HG03378 (cell line): Measurements from ENCODE around the gene RPH3AL.
"Not testable (repeated sequence)": the region's sequence is repeated elsewhere in the genome, so short reads cannot be mapped to it uniquely, and the experiment has no call there.

Experiments
- ATAC-seq: cut with Tn5 transposase; IDR thresholded peaks from one replicate; pipeline ENCODE4 v1.9.1; 2021; ENCODE audit warnings: mild to moderate bottlenecking, moderate library complexity; ENCODE audit not compliant: unreplicated experiment

RPH3AL gene

DNA sequence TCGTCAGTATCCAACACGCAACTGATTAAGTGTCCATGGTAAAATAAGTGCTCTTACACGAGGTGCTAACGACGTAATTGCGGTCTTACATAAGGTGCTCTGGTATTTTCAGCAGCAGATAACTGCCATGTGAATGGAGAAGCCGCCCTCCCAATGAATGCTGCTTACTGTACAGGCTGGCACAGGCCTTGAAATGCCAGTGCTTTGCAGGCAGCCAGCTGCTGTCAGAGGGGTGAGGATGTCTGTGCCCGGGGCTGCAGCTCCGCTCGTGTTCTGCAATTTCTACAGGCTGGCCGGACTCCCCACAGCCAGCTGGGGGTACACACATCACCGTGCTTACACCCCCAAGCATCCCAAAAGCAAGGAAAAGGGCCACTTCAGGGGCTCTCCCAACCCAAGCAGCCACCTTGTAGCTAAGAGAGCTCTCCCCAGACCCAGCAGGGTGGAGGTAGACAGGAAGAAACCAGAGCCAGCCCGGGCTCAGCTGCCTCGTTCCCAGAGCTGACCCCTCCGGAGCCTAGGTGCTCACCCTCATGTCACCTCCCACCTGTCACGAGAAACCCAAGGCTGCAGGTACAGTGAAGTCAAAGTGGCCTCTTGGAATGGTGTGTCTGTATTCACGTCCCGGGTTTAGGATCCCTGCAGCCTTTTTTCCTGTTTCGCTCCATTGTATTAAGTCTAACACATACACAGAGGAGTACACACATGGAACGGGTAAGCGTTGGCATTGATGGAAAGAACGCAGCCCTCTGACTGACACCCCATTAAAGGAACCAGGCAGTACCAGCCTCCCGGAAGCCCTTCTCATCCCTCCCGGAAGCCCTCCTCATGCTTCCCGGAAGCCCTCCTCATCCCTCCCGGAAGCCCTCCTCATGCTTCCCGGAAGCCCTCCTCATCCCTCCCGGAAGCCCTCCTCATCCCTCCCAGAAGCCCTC is 27.2 kb upstream of the RPH3AL start:
- no peak for ATAC-seq

DNA sequence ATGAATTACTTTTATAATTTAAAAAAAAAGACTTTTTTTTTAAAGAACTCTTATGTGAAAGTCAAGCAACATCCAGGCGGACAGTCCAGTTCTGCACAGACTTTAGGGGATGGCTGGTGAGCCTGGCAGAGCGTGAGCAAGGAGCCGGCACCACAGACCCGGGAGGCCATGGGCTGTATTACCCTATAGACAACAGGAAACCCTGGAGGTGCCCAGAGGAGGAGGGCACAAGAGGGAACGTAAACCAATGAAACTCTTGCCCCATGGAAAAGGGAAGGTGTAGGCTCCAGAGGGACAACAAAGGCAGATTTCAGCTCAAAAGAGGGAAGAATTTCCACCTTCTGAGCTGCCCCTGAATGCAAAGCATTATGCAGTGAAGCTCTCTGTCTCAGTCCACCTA is 25.5 kb upstream of the RPH3AL start:
- no peak for ATAC-seq

DNA sequence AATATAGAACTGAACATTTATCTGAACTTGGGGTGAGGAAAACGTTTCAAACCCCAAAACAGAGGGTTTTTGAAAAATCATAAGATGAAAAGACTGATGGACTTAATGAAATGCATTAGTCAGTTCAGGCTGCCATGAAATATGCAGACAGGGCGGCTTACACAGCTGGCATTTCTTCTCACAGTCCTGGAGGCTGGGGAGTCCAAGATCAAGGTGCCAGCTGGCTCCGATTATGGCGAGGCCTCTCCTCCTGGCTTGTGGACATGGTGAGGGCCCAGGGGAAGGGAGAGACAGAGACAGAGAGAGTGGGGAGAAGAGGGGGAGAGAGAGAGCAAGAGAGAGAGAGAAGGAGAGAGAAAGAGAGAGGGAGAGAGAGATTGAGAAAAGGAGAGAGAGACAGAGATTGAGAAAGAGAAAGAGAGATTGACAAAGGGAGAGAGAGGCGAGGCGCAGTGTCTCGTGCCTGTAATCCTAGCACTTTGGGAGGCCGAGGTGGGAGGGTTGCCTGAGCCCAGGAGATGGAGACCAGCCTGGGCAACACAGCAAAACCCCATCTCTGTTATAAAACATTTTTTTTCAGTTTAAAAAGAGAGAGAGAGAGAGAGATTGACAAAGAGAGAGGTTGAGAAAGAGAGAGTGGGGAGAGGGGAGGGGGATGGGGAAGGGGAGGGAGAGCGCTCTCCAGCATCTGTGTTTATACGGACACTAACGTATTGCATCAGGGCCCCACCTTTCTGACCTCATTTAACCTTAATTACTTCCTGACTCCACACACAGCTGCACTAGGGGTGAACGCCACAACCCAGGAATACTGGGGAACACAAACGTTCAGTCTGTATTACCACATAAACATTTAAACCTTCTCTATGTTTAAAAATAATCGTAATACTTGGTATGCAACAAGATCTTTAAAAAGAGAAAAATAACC is 24.6 kb upstream of the RPH3AL start:
- ATAC-seq = no peak

DNA sequence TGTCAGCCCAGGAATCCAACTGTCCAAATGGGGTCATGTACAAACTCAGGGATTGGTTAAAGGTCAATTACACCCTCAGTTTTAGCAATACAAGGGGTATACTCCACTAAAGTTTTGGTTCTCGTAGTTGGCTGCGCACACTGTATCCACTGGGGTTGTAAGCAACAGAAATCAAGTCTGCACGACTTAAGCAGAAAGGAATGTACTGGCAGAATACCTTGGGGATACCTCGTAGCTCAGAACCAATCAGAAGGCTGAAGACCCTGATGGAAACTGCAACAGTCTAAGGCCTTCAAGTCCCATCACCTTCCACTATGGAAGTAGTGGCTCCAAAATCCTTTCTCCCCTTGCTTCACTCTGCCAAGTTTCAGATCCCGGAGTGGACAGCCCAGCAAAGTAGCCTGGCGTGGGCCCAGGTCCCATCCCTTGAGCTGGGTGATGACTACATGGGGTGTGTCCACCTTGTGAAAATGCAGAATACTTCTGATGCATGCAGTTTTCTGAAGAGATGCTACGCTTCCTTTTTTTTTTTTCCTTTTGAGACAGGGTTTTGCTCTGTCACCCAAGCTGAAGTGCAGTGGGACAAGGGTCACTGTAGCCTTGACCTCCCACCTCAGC is 21.1 kb upstream of the RPH3AL start:
- ATAC-seq = no peak

DNA sequence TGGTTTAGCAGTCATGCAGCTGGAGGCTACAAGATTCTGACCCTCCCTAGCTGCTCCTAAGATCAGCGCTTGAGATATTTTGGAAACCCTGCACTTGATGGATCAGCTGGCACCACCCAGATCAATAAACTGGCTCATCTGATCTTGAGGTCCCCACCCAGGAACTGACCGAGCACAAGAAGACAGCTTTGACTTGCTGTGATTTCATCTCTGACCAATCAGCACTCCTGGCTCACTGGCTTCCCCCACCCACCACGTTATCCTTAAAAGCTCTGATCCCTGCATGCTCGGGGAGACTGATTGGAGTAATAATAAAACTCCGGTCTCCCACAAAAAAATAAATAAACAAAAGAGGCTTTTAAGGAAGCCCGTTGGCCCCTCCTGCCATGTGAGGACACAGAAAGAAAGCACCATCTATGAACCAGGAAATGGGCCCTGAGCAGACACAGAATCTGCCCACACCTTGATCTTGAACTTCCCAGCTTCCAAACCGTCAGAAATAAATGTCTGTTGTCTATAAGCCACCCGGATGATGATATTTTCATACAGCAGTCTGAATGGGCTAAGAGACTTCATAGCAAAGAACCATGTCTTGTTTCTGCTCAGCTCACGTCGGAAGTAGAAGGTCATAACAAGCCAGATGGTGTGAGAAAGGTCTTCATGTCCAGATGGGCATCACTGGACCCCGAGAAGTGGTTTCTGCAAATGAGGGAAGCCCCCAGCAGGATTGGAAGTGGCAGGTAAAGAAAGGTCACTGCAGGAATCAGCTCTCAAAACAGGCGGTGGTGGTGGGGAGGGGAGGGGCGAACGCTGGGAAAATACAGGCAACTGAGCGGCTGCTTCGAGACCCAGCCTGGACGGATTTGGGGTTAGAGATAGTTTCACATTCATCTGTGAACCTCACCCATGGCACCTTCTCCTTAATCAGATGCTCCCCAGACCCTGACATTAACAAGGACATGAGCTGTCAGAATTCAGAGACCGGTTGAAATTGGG is 19.8 kb upstream of the RPH3AL start:
- no peak for ATAC-seq

DNA sequence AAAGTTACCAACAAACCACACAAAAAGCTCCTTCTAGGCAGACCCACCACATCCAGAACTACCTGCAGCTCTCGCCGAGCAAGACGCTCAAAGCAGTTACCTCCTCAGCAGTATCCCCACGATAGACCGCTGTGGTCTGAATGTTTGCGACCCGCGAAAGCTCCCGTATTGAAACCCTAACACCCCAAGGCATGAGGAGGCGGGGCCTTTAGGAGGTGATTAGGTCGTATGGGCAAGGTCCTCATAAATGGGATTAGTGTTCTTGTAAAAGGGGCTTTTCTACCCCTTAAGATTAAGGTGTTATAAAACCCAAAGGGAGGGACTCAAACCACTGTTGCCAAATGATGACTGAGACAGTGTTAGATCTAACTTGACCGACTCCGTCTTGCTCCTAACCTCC is 19.0 kb upstream of the RPH3AL start:
- no peak for ATAC-seq

DNA sequence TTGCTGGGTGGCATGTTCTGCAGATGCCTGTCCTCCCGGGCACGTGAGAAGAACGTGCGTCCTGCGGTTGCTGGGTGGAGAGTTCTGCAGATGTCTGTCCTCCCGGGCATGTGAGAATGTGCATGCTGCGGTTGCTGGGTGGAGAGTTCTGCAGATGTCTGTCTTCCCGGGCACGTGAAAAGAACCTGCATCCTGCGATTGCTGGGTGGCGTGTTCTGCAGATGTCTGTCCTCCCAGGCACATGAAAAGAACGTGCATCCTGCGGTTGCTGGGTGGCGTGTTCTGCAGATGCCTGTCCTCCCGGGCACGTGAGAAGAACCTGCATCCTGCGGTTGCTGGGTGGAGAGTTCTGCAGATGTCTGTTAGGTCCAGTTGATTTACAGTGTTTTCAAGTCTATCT is 15.0 kb upstream of the RPH3AL start:
- ATAC-seq = not testable (repeated sequence)

DNA sequence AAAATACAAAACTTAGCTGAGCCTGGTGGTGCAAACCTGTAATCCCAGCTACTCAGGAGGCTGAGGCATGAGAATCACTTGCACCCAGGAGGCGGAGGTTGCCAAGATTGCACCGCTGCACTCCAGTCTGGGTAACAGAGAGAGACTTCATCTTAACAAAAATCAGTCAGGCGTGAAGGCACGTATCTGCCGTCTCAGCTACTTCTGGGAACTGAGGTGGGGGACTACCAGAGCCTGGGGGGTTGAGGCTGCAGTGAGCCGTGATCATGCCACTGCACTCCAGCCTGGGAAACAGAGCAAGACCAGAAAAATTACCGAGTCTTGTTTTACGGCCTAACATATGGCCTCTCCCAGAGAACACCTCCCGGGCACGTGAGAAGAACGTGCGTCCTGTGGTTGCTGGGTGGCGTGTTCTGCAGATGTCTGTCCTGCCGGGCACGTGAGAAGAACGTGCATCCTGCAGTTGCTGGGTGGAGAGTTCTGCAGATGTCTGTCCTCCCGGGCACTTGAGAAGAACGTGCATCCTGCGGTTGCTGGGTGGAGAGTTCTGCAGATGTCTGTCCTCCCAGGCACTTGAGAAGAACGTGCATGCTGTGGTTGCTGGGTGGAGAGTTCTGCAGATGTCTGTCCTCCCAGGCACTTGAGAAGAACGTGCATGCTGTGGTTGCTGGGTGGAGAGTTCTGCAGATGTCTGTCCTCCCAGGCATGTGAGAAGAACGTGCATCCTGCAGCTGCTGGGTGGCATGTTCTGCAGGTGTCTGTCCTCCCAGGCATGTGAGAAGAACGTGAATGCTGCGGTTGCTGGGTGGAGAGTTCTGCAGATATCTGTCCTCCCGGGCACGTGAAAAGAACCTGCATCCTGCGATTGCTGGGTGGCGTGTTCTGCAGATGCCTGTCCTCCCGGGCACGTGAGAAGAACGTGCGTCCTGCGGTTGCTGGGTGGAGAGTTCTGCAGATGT is 14.3 kb upstream of the RPH3AL start:
- ATAC-seq = not testable (repeated sequence)

DNA sequence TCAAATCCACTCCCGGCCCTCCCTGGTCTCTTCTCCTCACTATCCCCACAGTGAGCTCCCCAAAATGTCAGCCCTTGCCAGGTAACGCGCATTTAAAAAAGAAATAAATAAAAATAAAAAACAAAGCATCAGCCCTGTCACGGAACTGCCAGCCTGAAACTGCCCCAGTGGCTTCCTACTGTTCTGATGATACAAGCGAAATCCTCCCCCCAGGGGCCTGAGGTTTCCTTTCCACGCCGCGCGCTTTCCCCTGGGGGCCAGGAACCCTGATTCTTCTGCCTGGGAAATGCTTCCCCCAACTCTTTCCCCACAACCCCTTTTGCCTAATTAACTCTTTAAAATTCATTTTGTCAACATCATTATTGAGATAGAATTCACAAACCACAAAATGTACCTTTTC is 12.2 kb upstream of the RPH3AL start:
- no peak for ATAC-seq

DNA sequence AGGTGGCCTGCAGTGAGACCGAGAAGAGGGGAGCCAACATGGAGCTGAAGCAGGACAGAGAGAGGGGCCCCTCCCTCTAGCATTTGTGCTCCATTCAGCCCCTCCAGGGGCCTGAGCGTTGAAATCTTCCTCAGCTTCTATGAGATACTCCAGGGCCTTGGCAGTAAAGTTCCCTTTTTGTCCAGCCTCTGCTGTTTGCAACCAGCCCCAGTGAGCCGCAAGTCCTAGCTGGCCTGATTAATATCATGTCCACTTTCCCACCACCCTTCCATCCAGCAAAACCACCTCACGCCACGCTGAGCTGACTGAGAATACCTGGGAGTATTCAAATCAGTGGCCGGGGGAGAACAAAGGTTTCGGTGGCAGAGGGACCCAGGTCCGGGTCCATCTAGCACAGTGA is 11.7 kb upstream of the RPH3AL start:
- ATAC-seq = no peak

DNA sequence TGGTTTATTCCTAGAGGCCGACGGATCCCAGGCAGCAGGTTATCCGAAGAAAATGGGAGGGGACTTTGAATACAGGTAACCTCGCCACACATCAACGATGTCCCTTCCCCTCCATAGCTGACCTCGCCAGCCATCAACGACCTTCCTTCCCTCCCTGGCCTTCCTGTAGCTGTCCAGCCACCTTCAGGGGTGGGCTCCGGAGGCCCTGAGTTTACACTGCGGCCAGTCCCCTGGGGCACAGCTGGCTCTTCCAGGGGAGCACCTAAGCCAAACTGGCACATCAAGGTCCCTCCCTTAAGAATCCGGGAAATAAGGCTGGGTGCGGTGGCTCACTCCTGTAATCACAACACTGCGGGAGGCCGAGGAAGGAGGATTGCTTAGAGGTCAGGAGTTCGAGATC is 10.1 kb upstream of the RPH3AL start:
- ATAC-seq = no peak

DNA sequence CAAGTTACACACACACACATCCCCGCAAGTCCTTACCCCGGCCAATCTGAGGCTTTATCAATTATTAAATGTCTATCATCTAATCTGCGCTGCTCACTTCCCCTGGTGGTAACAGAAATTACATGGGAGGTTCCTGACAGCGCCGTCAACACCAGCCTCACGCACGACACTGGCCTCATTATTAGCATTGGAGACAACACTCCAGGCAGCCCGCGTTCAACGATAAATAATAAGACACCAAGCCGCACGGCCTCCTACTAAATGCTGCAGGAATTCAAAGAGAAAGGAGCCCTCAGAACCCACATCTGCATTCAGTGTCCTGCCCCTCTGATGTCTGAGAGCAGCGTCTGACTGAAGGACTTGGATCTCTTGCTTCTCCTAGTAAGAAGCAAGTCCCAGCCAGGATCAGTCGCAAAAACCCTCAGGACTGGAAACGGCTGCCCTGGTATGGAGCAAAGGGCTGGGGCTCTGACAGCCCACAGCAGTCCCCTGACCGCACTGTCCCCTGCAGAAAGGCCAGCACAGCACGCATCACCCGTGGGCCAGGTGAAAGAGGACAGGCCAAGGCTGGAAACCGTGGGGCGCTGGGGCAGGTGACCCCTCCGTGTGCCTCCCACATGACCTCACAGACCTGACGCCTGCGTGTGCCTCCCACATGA is 7.6 kb upstream of the RPH3AL start:
- ATAC-seq = no peak

DNA sequence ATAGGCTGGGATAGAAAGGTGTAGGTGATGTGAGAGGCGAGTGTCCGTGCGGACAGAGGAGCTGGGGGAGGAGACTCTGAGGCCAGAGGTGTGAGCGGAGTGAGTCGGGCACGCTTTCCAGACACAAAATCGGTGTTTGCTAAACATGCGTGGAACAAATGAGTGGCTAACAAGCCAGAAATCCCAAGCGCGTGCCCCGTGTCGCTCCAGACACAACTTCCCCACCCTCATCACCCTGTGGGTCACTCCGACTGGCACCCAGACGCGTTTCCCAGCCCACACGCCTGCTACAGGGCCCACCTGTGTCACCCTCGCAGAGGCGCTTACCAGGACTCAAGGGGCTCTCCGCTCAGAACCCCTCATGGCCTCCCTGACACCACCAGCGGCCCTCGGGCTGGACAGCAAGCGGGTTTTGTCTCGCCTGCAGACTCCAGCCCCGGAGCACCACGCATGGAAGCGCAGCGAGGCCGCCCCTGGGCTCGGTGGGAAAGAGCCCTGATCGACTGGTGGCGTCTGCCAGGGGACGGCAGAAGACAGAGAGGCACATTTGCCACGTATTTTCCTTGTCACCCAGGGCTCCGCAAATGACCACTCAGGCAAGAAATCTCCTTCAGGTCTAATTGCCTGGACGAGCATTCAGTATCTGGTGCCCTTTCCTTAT is 6.0 kb upstream of the RPH3AL start:
- ATAC-seq = no peak

DNA sequence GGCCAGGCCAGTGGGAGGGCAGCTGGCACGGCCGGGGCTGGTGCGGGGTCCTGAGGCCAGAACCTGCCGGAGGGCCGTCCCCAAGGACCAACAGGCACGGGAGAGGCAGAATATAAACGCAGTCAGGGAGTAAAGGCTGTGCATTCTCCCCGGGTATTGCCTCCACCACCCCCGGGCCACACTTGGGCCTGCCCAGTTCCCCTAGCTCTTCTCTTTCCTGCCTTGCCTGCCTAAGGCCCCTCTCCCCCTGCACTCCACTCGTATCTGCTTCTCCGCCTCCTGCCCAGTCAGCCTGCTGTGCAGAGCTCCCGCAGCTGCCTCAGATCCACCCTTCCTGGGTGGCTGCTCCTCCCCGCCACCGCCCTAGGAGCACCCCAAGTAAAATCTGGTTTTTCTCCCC is 5.0 kb upstream of the RPH3AL start:
- no peak for ATAC-seq

DNA sequence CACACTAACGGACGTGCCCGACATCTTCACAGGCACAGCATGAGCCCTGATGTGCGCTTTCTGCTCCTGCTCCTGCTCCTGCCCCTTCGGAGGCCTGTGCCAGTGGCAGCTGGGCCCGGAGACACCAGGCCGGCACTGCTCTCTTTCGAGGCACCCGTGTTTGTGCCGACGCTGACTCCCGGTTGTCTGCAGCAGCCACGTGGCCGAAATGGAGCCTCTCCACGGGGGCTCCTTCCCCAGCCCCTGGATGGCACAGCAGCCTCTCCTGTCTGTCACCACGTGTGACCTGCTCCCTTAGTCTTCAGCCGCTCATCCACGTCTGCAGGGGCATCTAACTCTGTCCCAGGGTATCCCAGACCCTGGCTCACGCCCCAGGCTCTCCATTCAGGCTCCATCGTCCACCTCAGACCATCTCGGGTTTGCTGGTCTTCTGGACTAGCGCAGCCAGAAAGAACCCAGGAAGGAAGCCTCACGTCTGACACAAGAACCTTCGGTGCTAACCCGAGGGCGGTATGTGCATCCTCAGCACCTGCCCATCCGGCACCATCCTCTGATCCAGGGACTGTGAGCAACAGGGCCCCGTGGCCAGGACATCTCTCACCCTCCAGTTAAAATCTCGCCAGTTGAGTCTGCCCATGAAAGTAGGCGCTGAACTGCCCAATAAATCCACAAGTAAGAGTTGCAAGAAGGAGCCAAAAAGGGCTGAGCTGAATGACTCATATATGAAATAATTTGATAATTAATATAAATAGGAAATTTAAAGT is 4.2 kb upstream of the RPH3AL start:
- ATAC-seq = no peak

DNA sequence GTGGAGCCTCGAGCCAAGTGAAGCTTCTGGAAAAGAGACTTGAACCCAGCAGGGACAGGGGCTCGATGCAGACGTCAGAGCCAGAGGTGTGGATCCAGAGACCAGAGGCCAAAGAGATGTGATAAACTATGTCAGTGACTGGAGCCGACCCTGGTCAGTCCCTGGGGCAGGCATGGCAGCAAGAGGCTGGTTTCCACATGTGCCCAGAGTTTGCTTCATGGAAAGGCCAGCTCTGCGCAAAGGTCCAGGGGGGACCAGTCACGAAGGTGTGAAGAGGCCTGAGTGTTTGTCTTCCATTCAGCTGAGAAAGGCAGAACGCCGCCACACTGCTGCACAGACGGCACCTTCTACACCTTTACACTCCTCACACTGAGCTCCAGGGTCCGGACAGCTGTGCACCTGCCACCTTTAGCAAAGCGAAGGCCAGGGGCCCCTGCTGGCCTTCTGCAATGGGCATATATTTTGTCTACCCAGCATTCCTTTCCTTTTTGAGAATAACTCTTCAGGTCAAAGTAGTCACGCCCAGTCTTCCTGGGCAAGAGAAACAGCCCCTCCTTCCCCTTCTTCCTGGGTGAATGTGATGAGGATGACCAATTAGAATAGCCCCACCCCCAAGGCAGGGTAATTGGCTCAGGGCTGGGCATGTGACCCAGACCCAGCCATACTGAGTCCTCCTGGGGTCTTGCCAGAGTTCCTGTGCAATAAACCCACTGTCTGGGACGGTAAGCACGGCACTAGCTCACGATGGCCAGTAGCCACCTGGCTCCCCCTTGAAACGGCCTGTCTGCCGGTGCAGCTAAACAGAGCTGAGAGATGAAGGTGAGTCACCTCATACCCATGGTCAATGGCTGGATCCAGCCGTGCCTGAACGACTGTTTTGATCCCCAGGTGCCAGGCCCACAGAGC is 2.3 kb upstream of the RPH3AL start:
- no peak for ATAC-seq
